ENCODE results near the gene KCNH5.

DNA sequence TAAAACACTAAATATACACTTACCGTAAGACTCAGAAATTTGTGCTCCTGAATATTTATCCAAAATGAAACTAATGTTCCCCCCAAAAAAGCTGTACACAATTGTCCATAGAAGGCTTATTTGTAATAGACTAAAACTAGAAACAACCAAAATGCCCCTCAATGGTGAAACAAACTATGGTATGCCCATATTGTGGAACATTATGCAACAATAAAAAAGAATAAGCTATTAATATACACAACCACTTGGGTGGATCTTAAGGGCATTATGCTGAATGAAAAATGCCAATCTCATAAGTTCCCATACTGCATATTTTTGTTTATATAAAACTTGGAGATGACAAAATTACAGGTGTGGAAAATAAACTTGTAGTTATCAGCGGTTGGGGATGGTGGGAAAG, 357.4 kb downstream of the KCNH5 start:
- TF ChIP-seq CTCF (IDR thresholded peaks at IDR 0.05; ENCODE audit: low read depth, low read length) = no peak
- TF ChIP-seq POLR2A (IDR thresholded peaks at IDR 0.05; ENCODE audit: extremely low read depth, insufficient read length) = no peak
- TF ChIP-seq, protein P1, sequence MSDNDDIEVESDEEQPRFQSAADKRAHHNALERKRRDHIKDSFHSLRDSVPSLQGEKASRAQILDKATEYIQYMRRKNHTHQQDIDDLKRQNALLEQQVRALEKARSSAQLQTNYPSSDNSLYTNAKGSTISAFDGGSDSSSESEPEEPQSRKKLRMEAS (IDR thresholded peaks at IDR 0.05; ENCODE audit: low read depth, low read length) = no peak
- no peak for TF ChIP-seq MYC (IDR thresholded peaks at IDR 0.05; ENCODE audit: low read depth, low read length)
